Astrocyte (in vitro differentiated cells and primary cell): ENCODE results near the gene AFF3.

Experiments
- CTCF ChIP-seq: IDR thresholded peaks from 2 replicates; pipeline ENCODE4 v1.5.1; 2011; ENCODE audit warnings: low read depth, mild to moderate bottlenecking, inconsistent platforms, low read length, moderate library complexity; ENCODE audit not compliant: insufficient read depth
- EZH2 ChIP-seq: IDR thresholded peaks from 2 replicates; pipeline ENCODE4 v1.6.1; 2012; ENCODE audit warnings: mild to moderate bottlenecking, low read length, inconsistent platforms; ENCODE audit not compliant: insufficient read depth

GRCh38 chr2:99618579-99619097 lies 523.8 kb downstream of the AFF3 start:
- TF ChIP-seq EZH2: no peak
- no peak for TF ChIP-seq CTCF
